ENCODE measurements around the gene DRC7. TPM values are rescaled to one million over a fixed set of nuclear protein-coding genes. Genes with fewer than 3 reads are reported as not detected.

Gene DRC7
- total and polyA plus RNA-seq, 9 of the 15 experiments (the other 6 are each of a cell fraction or from before 2014, with no cell fraction given) = 0.04 to 0.33 (median 0.12) TPM; not detected in 3

DNA sequence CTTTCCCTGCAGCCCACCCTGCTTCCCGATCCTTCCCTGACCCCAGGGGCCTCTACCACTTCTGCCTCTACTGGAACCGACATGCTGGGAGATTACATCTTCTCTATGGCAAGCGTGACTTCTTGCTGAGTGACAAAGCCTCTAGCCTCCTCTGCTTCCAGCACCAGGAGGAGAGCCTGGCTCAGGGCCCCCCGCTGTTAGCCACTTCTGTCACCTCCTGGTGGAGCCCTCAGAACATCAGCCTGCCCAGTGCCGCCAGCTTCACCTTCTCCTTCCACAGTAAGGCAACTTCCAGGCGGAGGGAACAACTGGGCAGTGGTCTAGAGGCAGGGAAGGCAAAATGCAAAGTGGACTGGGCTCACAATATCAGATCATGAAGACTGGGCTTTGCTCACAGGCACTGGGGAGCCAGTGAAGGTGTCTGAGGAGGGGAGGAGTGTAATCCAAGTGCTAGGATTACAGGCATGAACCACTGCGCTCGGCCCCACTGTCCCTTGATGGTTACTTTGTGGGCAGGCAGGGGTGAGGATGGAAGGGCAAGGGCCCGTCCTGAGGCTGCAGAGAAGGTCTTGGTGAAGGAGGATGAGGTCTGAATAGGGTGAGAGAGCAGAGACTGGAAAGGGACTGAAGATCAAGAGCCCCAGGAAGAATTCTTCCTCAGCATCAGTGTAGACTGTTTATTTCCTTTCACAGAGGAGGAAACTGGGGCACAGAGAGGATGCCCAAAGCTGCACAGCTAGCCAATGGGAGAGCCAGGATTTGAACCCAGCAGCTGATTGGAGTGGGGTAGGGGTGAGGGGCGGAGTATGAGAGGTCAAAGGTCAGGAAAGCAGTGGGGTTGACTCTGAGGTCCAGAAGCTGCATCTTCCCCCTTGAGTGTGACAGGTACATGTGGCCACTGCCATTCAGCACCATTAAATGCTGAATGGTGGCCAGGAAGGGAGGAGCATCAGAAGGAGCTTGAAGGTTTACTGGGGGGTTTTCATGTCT is 43.0 kb upstream of the DRC7 start (continued):
- TF ChIP-seq ZNF512 (tag; IDR thresholded peaks at IDR 0.05) = no peak
- TF ChIP-seq NR2C1 (IDR thresholded peaks at IDR 0.05) = peak; percentile 88
- TF ChIP-seq NR2C1 (tag; IDR thresholded peaks at IDR 0.05) = peak; percentile 90
- TF ChIP-seq, protein P1, sequence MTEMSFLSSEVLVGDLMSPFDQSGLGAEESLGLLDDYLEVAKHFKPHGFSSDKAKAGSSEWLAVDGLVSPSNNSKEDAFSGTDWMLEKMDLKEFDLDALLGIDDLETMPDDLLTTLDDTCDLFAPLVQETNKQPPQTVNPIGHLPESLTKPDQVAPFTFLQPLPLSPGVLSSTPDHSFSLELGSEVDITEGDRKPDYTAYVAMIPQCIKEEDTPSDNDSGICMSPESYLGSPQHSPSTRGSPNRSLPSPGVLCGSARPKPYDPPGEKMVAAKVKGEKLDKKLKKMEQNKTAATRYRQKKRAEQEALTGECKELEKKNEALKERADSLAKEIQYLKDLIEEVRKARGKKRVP (CRISPR knock-in tag; IDR thresholded peaks at IDR 0.05) = no peak
- no peak for TF ChIP-seq SP1 (CRISPR knock-in tag; IDR thresholded peaks at IDR 0.05)
- no peak for TF ChIP-seq CHD2 (IDR thresholded peaks at IDR 0.05; ENCODE audit: low read depth, low read length)
- peak in 1 of 2 experiments; percentile 24; a peak in 1 of 4 replicates for TF ChIP-seq KDM1A (IDR thresholded peaks at IDR 0.05)
- TF ChIP-seq IRF9 (tag; IDR thresholded peaks at IDR 0.05) = no peak
- TF ChIP-seq GABPA (tag; conservative IDR thresholded peaks at IDR 0.05; ENCODE audit: low read depth) = no peak
- TF ChIP-seq, protein P2, sequence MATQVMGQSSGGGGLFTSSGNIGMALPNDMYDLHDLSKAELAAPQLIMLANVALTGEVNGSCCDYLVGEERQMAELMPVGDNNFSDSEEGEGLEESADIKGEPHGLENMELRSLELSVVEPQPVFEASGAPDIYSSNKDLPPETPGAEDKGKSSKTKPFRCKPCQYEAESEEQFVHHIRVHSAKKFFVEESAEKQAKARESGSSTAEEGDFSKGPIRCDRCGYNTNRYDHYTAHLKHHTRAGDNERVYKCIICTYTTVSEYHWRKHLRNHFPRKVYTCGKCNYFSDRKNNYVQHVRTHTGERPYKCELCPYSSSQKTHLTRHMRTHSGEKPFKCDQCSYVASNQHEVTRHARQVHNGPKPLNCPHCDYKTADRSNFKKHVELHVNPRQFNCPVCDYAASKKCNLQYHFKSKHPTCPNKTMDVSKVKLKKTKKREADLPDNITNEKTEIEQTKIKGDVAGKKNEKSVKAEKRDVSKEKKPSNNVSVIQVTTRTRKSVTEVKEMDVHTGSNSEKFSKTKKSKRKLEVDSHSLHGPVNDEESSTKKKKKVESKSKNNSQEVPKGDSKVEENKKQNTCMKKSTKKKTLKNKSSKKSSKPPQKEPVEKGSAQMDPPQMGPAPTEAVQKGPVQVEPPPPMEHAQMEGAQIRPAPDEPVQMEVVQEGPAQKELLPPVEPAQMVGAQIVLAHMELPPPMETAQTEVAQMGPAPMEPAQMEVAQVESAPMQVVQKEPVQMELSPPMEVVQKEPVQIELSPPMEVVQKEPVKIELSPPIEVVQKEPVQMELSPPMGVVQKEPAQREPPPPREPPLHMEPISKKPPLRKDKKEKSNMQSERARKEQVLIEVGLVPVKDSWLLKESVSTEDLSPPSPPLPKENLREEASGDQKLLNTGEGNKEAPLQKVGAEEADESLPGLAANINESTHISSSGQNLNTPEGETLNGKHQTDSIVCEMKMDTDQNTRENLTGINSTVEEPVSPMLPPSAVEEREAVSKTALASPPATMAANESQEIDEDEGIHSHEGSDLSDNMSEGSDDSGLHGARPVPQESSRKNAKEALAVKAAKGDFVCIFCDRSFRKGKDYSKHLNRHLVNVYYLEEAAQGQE (IDR thresholded peaks at IDR 0.05; ENCODE audit: borderline replicate concordance) = peak; percentile 73; the same call in 1 of the 2 replicates
- TF ChIP-seq, protein P2 (CRISPR knock-in tag; IDR thresholded peaks at IDR 0.05; ENCODE audit: low read depth) = no peak
- no peak for TF ChIP-seq IFI16 (CRISPR knock-in tag; IDR thresholded peaks at IDR 0.05)
- TF ChIP-seq ZNF175 (CRISPR knock-in tag; IDR thresholded peaks at IDR 0.05; ENCODE audit: low read depth) = no peak
- peak; percentile 81; the same call in 1 of the 2 replicates for TF ChIP-seq BCOR (IDR thresholded peaks at IDR 0.05)
- no peak for TF ChIP-seq HMGN3 (IDR thresholded peaks at IDR 0.05; ENCODE audit: borderline replicate concordance, extremely low read depth, insufficient read length, low read depth, low read length)
- no peak for TF ChIP-seq ZNF146 (CRISPR knock-in tag; IDR thresholded peaks at IDR 0.05; ENCODE audit: unreplicated experiment)
